SK-N-SH (cell line): ENCODE data around the gene TM7SF2. TPM values are rescaled to one million over a fixed set of nuclear protein-coding genes. Genes with fewer than 3 reads are reported as not detected.

ENCODE experiments used
- CTCF ChIA-PET: fragments of 300-600, 350-600 bp; formaldehyde crosslinking; extraction: SDS; loops from one replicate; lab custom pipeline; 2021; lab: Yijun Ruan, JAX
- POLR2A ChIA-PET: fragments of 350-600 bp; sonication (Branson Sonifier 250); formaldehyde crosslinking; extraction: SDS; loops from one replicate; lab custom pipeline; 2020; ENCODE audit warnings: antibody characterized with exemption, inconsistent platforms; lab: Yijun Ruan, JAX
- DNase-seq: peaks from one replicate; pipeline ENCODE4 v3.0.0; 2012
- H2AFZ ChIP-seq: fragments of 200-600 bp; sonication (generic); 2 replicates; pipeline ENCODE4 v1.8.1; 2016; ENCODE audit warnings: antibody characterized with exemption, mild to moderate bottlenecking, low read depth
- H3F3A ChIP-seq: fragments of 200-600 bp; sonication (generic); replicated peaks from 2 replicates; pipeline ENCODE3; 2016; ENCODE audit warnings: antibody characterized with exemption, mild to moderate bottlenecking; ENCODE audit not compliant: insufficient read depth
- H3K27ac ChIP-seq, 2 experiments: fragments of 200-500 bp in 1 of 2; fragments of 200-600 bp in 1 of 2; sonication (Bioruptor generic) in 1 of 2; sonication (generic), shearing (Covaris generic) in 1 of 2; 2 replicates each; pipeline versions ENCODE4 v1.5.1 to v1.6.1; 2014 to 2016; ENCODE audit warnings: low read depth in 2 of 2, inconsistent platforms in 1 of 2, low read length in 1 of 2, mild to moderate bottlenecking in 1 of 2, mixed read lengths in 1 of 2
- H3K27me3 ChIP-seq: fragments of 200-600 bp; sonication (generic), shearing (Covaris generic); 2 replicates; pipeline ENCODE4 v1.6.1; 2016; ENCODE audit warnings: mixed run types; ENCODE audit not compliant: insufficient read depth
- H3K36me3 ChIP-seq, 2 experiments: fragments of 200-500 bp in 1 of 2; fragments of 200-600 bp in 1 of 2; sonication (Bioruptor generic) in 1 of 2; sonication (generic) in 1 of 2; replicated peaks in 1 of 2; 2 replicates each; pipeline versions ENCODE3 to v1.5.1; 2014 to 2016; ENCODE audit warnings: low read length in 1 of 2, mild to moderate bottlenecking in 1 of 2; ENCODE audit not compliant: insufficient read depth in 2 of 2, control insufficient read depth in 1 of 2
- H3K4me1 ChIP-seq, 2 experiments: fragments of 200-500 bp in 1 of 2; fragments of 200-600 bp in 1 of 2; sonication (Bioruptor generic) in 1 of 2; sonication (generic), shearing (Covaris generic) in 1 of 2; 2 replicates each; pipeline versions ENCODE4 v1.5.1 to v1.6.1; 2014 to 2016; ENCODE audit warnings: low read depth in 1 of 2, low read length in 1 of 2, mixed run types in 1 of 2; ENCODE audit not compliant: insufficient read depth in 2 of 2, control insufficient read depth in 1 of 2
- H3K4me2 ChIP-seq: fragments of 200-600 bp; sonication (generic), shearing (Covaris generic); 2 replicates; pipeline ENCODE4 v1.6.1; 2017; ENCODE audit warnings: mixed run types
- H3K4me3 ChIP-seq, 2 experiments: fragments of 200-500 bp in 1 of 2; fragments of 200-600 bp in 1 of 2; sonication (Bioruptor generic) in 1 of 2; sonication (generic), shearing (Covaris generic) in 1 of 2; 2 replicates each; pipeline versions ENCODE4 v1.5.1 to v1.8.1; 2014 to 2016; ENCODE audit warnings: low read depth in 2 of 2, inconsistent platforms in 1 of 2, low read length in 1 of 2, mild to moderate bottlenecking in 1 of 2, mixed read lengths in 1 of 2, moderate library complexity in 1 of 2
- H3K79me2 ChIP-seq: fragments of 200-600 bp; sonication (generic); 2 replicates; pipeline ENCODE4 v1.8.1; 2017; ENCODE audit warnings: mild to moderate bottlenecking; ENCODE audit not compliant: insufficient read depth
- H3K9ac ChIP-seq: fragments of 200-600 bp; sonication (generic); 2 replicates; pipeline ENCODE4 v1.6.1; 2017; ENCODE audit warnings: mixed run types
- H3K9me2 ChIP-seq: fragments of 200-600 bp; sonication (generic); 2 replicates; pipeline ENCODE4 v1.6.1; 2017; ENCODE audit warnings: mixed run types
- H3K9me3 ChIP-seq: fragments of 200-600 bp; sonication (generic); 2 replicates; pipeline ENCODE4 v1.6.1; 2017; ENCODE audit warnings: mixed run types, mild to moderate bottlenecking, moderate library complexity
- H4K20me1 ChIP-seq: fragments of 200-600 bp; sonication (generic); 2 replicates; pipeline ENCODE4 v1.6.1; 2017; ENCODE audit warnings: mild to moderate bottlenecking, mixed run types; ENCODE audit not compliant: insufficient read depth
- EP300 ChIP-seq, 2 experiments: IDR thresholded peaks; 2 replicates each; pipeline versions ENCODE4 v1.4.0 to v1.6.1; 2012; ENCODE audit warnings: borderline replicate concordance in 1 of 2, low read depth in 1 of 2, low read length in 1 of 2
- EZH2phosphoT487 ChIP-seq: fragments of 200-600 bp; sonication (generic); IDR thresholded peaks from 2 replicates; pipeline ENCODE4 v1.6.1; 2017; ENCODE audit warnings: low read depth, mixed run types, mild to moderate bottlenecking, antibody characterized with exemption, moderate library complexity, borderline replicate concordance
- FOSL2 ChIP-seq: IDR thresholded peaks from 2 replicates; pipeline ENCODE4 v1.4.0; 2012; ENCODE audit warnings: low read depth, mild to moderate bottlenecking, moderate library complexity, borderline replicate concordance
- FOXJ3 ChIP-seq: sonication (generic); formaldehyde crosslinking; IDR thresholded peaks from 2 replicates; pipeline ENCODE4 v1.5.1; 2020; ENCODE audit warnings: mild to moderate bottlenecking, missing genetic modification reagents
- GABPA ChIP-seq: IDR thresholded peaks from 2 replicates; pipeline ENCODE4 v1.4.0; 2012; ENCODE audit warnings: low read depth, mild to moderate bottlenecking
- NFIC ChIP-seq: IDR thresholded peaks from 2 replicates; pipeline ENCODE4 v1.4.0; 2012; ENCODE audit warnings: borderline replicate concordance
- POLR2AphosphoS5 ChIP-seq: IDR thresholded peaks from 2 replicates; pipeline ENCODE4 v1.6.1; 2012; ENCODE audit warnings: low read depth, low read length
- RAD21 ChIP-seq: IDR thresholded peaks from 2 replicates; pipeline ENCODE4 v1.6.1; 2012; ENCODE audit warnings: mild to moderate bottlenecking, low read length
- RXRA ChIP-seq: IDR thresholded peaks from 2 replicates; pipeline ENCODE4 v1.4.0; 2012; ENCODE audit warnings: low read depth, mild to moderate bottlenecking, borderline replicate concordance
- TAF1 ChIP-seq: IDR thresholded peaks from 2 replicates; pipeline ENCODE4 v1.6.1; 2012; ENCODE audit warnings: low read depth, mild to moderate bottlenecking, low read length, moderate library complexity, borderline replicate concordance
- TCF12 ChIP-seq: IDR thresholded peaks from 2 replicates; pipeline ENCODE4 v1.4.0; 2012
- TEAD4 ChIP-seq: IDR thresholded peaks from 2 replicates; pipeline ENCODE4 v1.4.0; 2012; ENCODE audit warnings: mild to moderate bottlenecking, borderline replicate concordance; ENCODE audit not compliant: insufficient read depth
- YY1 ChIP-seq: IDR thresholded peaks from 2 replicates; pipeline ENCODE4 v1.4.0; 2012; ENCODE audit warnings: low read depth, mild to moderate bottlenecking
- WGBS: methylation state at CpG from one replicate; pipeline ENCODE4 v1.1.6; 2017; ENCODE audit warnings: low lambda C conversion rate; 5-methylcytosine and 5-hydroxymethylcytosine counted together
- polyA plus RNA-seq, 3 experiments: library from polyadenylated mRNA; depleted of rRNA; stranded (reverse); fragments of >200 nt; gene quantifications; 2 replicates each; pipeline ENCODE4 v1.2.3, GENCODE V29; 2012
- TF ChIP-seq, protein P1 (sequence below): IDR thresholded peaks from 2 replicates; pipeline ENCODE4 v1.4.0; 2012; ENCODE audit warnings: low read depth, borderline replicate concordance
- TF ChIP-seq, protein P2 (sequence below): fragments of 150-350 bp; IDR thresholded peaks from 2 replicates; pipeline ENCODE4 v1.6.1; 2016; ENCODE audit warnings: mild to moderate bottlenecking, low read depth, low read length
- TF ChIP-seq, protein P3 (sequence below): IDR thresholded peaks from 2 replicates; pipeline ENCODE4 v1.6.1; 2012; ENCODE audit warnings: mild to moderate bottlenecking, low read depth, low read length, moderate library complexity
- TF ChIP-seq, protein P4 (sequence below): fragments of 200-600 bp; sonication (generic); IDR thresholded peaks from 2 replicates; pipeline ENCODE4 v1.6.1; 2017; ENCODE audit warnings: antibody characterized with exemption, mild to moderate bottlenecking, moderate library complexity

Gene TM7SF2
- polyA plus RNA-seq, 1 of the 3 experiments (the other 2 are of a cell fraction), result 87.8 TPM

GRCh38 chr11:65132988-65133700 is 21.5 kb downstream of the TM7SF2 start:
- ChIA-PET POLR2A (interaction anchor here (0.5 to 2.9 kb wide), 2 partner anchors 11 to 59 kb away, joined by 3 to 20 read pairs; partner anchors contain the start of genes FAU and MRPL49), CTCF (interaction anchor here (0.6 to 2.7 kb wide), 7 partner anchors 11 to 205 kb away, joined by 3 to 23 read pairs (median 6); partner anchors contain the start of genes CAPN1, FAU, MRPL49 and POLA2)
- H3K9me3 ChIP-seq, result no peaks in the 10 kb centered on the region
- peak; percentile 62 for DNase-seq
- H3K9ac ChIP-seq, result peak overlapping the region; percentile 95; the same call in 1 of the 2 replicates
- H3K4me2 ChIP-seq, result peak overlapping the region; percentile 92
- no peaks in the 10 kb centered on the region for H3K27me3 ChIP-seq
- TF ChIP-seq EZH2phosphoT487 (no peak), TCF12 (no peak), RAD21 (no peak), NFIC (no peak), GABPA (no peak), TEAD4 (no peak), TAF1 (no peak), YY1 (no peak), POLR2AphosphoS5 (no peak), EP300 (IDR thresholded peaks at IDR 0.05; ENCODE audit: borderline replicate concordance in 1 of 2, low read depth in 1 of 2, low read length in 1 of 2) (no peak), FOXJ3 (CRISPR knock-in tag) (no peak), RXRA (no peak), FOSL2 (no peak)
- TF ChIP-seq, protein P1, sequence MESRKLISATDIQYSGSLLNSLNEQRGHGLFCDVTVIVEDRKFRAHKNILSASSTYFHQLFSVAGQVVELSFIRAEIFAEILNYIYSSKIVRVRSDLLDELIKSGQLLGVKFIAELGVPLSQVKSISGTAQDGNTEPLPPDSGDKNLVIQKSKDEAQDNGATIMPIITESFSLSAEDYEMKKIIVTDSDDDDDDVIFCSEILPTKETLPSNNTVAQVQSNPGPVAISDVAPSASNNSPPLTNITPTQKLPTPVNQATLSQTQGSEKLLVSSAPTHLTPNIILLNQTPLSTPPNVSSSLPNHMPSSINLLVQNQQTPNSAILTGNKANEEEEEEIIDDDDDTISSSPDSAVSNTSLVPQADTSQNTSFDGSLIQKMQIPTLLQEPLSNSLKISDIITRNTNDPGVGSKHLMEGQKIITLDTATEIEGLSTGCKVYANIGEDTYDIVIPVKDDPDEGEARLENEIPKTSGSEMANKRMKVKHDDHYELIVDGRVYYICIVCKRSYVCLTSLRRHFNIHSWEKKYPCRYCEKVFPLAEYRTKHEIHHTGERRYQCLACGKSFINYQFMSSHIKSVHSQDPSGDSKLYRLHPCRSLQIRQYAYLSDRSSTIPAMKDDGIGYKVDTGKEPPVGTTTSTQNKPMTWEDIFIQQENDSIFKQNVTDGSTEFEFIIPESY, result no peak
- TF ChIP-seq, protein P2, sequence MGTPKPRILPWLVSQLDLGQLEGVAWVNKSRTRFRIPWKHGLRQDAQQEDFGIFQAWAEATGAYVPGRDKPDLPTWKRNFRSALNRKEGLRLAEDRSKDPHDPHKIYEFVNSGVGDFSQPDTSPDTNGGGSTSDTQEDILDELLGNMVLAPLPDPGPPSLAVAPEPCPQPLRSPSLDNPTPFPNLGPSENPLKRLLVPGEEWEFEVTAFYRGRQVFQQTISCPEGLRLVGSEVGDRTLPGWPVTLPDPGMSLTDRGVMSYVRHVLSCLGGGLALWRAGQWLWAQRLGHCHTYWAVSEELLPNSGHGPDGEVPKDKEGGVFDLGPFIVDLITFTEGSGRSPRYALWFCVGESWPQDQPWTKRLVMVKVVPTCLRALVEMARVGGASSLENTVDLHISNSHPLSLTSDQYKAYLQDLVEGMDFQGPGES, result no peak
- TF ChIP-seq, protein P3, sequence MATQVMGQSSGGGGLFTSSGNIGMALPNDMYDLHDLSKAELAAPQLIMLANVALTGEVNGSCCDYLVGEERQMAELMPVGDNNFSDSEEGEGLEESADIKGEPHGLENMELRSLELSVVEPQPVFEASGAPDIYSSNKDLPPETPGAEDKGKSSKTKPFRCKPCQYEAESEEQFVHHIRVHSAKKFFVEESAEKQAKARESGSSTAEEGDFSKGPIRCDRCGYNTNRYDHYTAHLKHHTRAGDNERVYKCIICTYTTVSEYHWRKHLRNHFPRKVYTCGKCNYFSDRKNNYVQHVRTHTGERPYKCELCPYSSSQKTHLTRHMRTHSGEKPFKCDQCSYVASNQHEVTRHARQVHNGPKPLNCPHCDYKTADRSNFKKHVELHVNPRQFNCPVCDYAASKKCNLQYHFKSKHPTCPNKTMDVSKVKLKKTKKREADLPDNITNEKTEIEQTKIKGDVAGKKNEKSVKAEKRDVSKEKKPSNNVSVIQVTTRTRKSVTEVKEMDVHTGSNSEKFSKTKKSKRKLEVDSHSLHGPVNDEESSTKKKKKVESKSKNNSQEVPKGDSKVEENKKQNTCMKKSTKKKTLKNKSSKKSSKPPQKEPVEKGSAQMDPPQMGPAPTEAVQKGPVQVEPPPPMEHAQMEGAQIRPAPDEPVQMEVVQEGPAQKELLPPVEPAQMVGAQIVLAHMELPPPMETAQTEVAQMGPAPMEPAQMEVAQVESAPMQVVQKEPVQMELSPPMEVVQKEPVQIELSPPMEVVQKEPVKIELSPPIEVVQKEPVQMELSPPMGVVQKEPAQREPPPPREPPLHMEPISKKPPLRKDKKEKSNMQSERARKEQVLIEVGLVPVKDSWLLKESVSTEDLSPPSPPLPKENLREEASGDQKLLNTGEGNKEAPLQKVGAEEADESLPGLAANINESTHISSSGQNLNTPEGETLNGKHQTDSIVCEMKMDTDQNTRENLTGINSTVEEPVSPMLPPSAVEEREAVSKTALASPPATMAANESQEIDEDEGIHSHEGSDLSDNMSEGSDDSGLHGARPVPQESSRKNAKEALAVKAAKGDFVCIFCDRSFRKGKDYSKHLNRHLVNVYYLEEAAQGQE, result no peak
- TF ChIP-seq, protein P4, sequence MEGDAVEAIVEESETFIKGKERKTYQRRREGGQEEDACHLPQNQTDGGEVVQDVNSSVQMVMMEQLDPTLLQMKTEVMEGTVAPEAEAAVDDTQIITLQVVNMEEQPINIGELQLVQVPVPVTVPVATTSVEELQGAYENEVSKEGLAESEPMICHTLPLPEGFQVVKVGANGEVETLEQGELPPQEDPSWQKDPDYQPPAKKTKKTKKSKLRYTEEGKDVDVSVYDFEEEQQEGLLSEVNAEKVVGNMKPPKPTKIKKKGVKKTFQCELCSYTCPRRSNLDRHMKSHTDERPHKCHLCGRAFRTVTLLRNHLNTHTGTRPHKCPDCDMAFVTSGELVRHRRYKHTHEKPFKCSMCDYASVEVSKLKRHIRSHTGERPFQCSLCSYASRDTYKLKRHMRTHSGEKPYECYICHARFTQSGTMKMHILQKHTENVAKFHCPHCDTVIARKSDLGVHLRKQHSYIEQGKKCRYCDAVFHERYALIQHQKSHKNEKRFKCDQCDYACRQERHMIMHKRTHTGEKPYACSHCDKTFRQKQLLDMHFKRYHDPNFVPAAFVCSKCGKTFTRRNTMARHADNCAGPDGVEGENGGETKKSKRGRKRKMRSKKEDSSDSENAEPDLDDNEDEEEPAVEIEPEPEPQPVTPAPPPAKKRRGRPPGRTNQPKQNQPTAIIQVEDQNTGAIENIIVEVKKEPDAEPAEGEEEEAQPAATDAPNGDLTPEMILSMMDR, result no peak
- no peaks in the 10 kb centered on the region for H3F3A ChIP-seq
- H3K4me3 ChIP-seq, result peak overlapping the region; percentile 88 to 96
- WGBS, result 45% methylated on average over 14 of the region's 18 CpGs
- peaks cover 0 to 28% of the 10 kb centered on the region in 2 experiments; a peak in 2 of 4 replicates for H3K4me1 ChIP-seq
- H3K36me3 ChIP-seq, result peaks cover 19 to 42% of the 10 kb centered on the region in 2 experiments
- H3K79me2 ChIP-seq, result peaks cover 28% of the 10 kb centered on the region; the same call in 1 of the 2 replicates
- no peaks in the 10 kb centered on the region for H3K9me2 ChIP-seq
- H4K20me1 ChIP-seq, result no peaks in the 10 kb centered on the region; the same call in 1 of the 2 replicates
- no peak overlapping the region for H2AFZ ChIP-seq
- no peak overlapping the region; a peak in 1 of 4 replicates for H3K27ac ChIP-seq
